OCI-LY1 (cell line): ENCODE data around the gene CHID1.

Experiments
- H2AFZ ChIP-seq: fragments of 200-600 bp; sonication (generic), shearing (Covaris generic); 2 replicates; pipeline ENCODE4 v1.6.0; 2014; ENCODE audit warnings: antibody characterized with exemption, mild to moderate bottlenecking, low read length
- H3F3A ChIP-seq: fragments of 200-600 bp; sonication (generic), shearing (Covaris generic); 2 replicates; pipeline ENCODE4 v1.6.0; 2014; ENCODE audit warnings: mild to moderate bottlenecking, antibody characterized with exemption, low read length, moderate library complexity; ENCODE audit not compliant: insufficient read depth
- H3K27ac ChIP-seq: fragments of 200-600 bp; sonication (generic); 2 replicates; pipeline ENCODE4 v1.5.1; 2014; ENCODE audit warnings: low read length, mixed run types, mild to moderate bottlenecking, low read depth; ENCODE audit not compliant: poor library complexity, severe bottlenecking
- H3K27me3 ChIP-seq: fragments of 200-600 bp; sonication (generic); 2 replicates; pipeline ENCODE4 v1.6.0; 2014; ENCODE audit warnings: antibody characterized with exemption, mild to moderate bottlenecking, low read length, moderate library complexity; ENCODE audit not compliant: insufficient read depth
- H3K36me3 ChIP-seq: fragments of 200-600 bp; sonication (generic); 2 replicates; pipeline ENCODE4 v1.6.1; 2014; ENCODE audit warnings: mild to moderate bottlenecking, antibody characterized with exemption, low read length, moderate library complexity, mixed read lengths; ENCODE audit not compliant: insufficient read depth
- H3K4me1 ChIP-seq: fragments of 200-600 bp; sonication (generic); 2 replicates; pipeline ENCODE4 v1.5.1; 2014; ENCODE audit warnings: mild to moderate bottlenecking, low read length, moderate library complexity; ENCODE audit not compliant: insufficient read depth, severe bottlenecking
- H3K4me2 ChIP-seq: fragments of 200-600 bp; sonication (generic), shearing (Covaris generic); 2 replicates; pipeline ENCODE4 v1.6.1; 2014; ENCODE audit warnings: low read length
- H3K4me3 ChIP-seq: fragments of 200-600 bp; sonication (generic); 2 replicates; pipeline ENCODE4 v1.5.1; 2014; ENCODE audit warnings: low read length, low read depth, mild to moderate bottlenecking, mixed read lengths; ENCODE audit not compliant: poor library complexity, severe bottlenecking
- H3K79me2 ChIP-seq: fragments of 200-600 bp; shearing (Covaris generic); 2 replicates; pipeline ENCODE4 v1.6.1; 2016; ENCODE audit warnings: mixed run types, low read length, mixed read lengths; ENCODE audit not compliant: insufficient read depth
- H3K9ac ChIP-seq: fragments of 200-600 bp; sonication (generic), shearing (Covaris generic); 2 replicates; pipeline ENCODE4 v1.6.1; 2014; ENCODE audit warnings: mild to moderate bottlenecking, low read length, mixed read lengths
- H3K9me2 ChIP-seq: fragments of 200-600 bp; sonication (generic), shearing (Covaris generic); 2 replicates; pipeline ENCODE4 v1.6.1; 2014; ENCODE audit warnings: low read depth, mild to moderate bottlenecking, low read length, mixed read lengths
- H3K9me3 ChIP-seq: fragments of 200-600 bp; shearing (Covaris generic); 2 replicates; pipeline ENCODE4 v1.6.1; 2014; ENCODE audit warnings: low read length, mixed read lengths
- H4K20me1 ChIP-seq: fragments of 200-600 bp; sonication (generic), shearing (Covaris generic); 2 replicates; pipeline ENCODE4 v1.6.0; 2016; ENCODE audit warnings: mild to moderate bottlenecking, low read length; ENCODE audit not compliant: insufficient read depth
- EZH2 ChIP-seq: fragments of 200-600 bp; sonication (generic), shearing (Covaris generic); IDR thresholded peaks from 2 replicates; pipeline ENCODE4 v1.8.0; 2017; ENCODE audit warnings: borderline replicate concordance, mixed run types, mild to moderate bottlenecking, antibody characterized with exemption, low read length, moderate library complexity, mixed read lengths
- TF ChIP-seq, protein P1 (sequence below): fragments of 200-600 bp; sonication (generic), shearing (Covaris generic); IDR thresholded peaks from 2 replicates; pipeline ENCODE4 v1.5.1; 2017; ENCODE audit warnings: mild to moderate bottlenecking, antibody characterized with exemption, low read length, moderate library complexity, mixed read lengths

Gene CHID1

DNA sequence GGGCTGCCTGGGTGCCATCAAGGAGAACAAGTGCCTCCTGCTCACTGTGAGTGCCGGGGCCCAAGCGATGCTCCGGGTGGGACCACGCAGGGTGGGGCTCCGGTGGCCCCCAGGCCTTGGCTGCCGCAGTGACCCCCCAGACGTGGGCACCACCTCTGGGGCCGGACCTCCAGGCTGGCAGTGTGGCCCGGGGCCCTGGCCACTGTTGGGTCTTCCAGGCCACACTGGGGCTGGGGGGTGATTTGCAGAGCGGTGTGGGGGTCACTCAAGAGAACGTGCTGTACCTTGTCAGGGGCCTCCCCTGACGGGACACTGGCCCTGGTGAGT, 48.0 kb downstream of the CHID1 start:
- Histone ChIP-seq H3K27me3 (peaks cover 6% of the 10 kb centered on the region; the same call in 1 of the 2 replicates), H2AFZ (no peak overlapping the region), H3K9me2 (no peaks in the 10 kb centered on the region), H3K9me3 (no peaks in the 10 kb centered on the region), H3K36me3 (no peaks in the 10 kb centered on the region), H3K4me2 (no peak overlapping the region), H3K4me1 (no peaks in the 10 kb centered on the region), H3K79me2 (no peaks in the 10 kb centered on the region), H3F3A (no peaks in the 10 kb centered on the region), H3K4me3 (no peak overlapping the region), H4K20me1 (no peaks in the 10 kb centered on the region), H3K27ac (no peak overlapping the region), H3K9ac (no peak overlapping the region)
- TF ChIP-seq, protein P1, sequence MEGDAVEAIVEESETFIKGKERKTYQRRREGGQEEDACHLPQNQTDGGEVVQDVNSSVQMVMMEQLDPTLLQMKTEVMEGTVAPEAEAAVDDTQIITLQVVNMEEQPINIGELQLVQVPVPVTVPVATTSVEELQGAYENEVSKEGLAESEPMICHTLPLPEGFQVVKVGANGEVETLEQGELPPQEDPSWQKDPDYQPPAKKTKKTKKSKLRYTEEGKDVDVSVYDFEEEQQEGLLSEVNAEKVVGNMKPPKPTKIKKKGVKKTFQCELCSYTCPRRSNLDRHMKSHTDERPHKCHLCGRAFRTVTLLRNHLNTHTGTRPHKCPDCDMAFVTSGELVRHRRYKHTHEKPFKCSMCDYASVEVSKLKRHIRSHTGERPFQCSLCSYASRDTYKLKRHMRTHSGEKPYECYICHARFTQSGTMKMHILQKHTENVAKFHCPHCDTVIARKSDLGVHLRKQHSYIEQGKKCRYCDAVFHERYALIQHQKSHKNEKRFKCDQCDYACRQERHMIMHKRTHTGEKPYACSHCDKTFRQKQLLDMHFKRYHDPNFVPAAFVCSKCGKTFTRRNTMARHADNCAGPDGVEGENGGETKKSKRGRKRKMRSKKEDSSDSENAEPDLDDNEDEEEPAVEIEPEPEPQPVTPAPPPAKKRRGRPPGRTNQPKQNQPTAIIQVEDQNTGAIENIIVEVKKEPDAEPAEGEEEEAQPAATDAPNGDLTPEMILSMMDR: no peak
- no peak for TF ChIP-seq EZH2

DNA sequence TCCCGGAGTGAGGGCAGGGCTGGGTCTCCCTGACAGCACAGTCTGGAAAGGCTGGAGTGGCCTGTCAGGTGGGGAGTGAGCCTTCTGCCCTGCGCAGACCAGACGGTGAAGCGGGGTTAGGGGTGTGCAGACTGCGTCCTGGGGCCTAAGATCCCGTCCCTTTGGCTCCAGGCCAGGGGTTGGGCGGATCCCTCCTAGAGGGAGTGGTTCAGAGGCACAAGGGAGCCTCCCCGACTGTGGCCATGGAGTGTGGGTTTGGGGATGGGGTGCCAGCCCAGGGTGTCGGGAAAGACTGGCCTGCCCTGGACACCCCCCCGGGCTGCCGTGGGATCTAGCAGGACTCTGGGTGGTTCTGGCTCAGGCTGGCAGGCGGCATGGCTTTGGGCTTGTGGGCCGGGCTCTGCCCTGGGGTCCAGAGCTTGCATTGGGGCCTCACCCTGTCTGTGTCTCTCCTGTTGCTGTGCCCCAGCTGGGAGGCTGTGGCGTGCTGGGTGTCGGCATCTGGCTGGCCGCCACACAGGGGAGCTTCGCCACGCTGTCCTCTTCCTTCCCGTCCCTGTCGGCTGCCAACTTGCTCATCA, 48.4 kb downstream of the CHID1 start:
- Histone ChIP-seq H3K27ac (no peak overlapping the region), H3K79me2 (no peaks in the 10 kb centered on the region), H3K9me3 (no peaks in the 10 kb centered on the region), H3K9ac (no peak overlapping the region), H3K36me3 (no peaks in the 10 kb centered on the region), H3F3A (no peaks in the 10 kb centered on the region), H2AFZ (no peak overlapping the region), H3K9me2 (no peaks in the 10 kb centered on the region), H4K20me1 (no peaks in the 10 kb centered on the region), H3K27me3 (peaks cover 6% of the 10 kb centered on the region; the same call in 1 of the 2 replicates), H3K4me3 (no peak overlapping the region), H3K4me1 (peaks cover under 1% of the 10 kb centered on the region), H3K4me2 (no peak overlapping the region)
- TF ChIP-seq, protein P1: no peak
- no peak for TF ChIP-seq EZH2

DNA sequence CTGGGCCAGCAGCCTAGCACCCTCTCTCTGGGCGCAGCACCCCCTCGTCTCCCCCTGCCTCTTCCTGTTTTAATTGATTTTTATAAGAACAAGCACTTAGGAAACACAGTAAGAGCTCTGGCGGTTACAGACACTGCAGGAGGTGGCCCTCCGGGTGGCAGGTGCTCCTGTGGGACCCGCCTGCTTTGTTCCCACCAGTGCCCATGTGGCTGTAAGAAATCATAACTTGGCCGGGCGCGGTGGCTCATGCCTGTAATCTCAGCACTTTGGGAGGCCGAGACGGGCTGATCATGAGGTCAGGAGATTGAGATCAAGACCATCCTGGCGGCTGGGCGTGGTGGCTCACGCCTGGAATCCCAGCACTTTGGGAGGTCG, 49.5 kb downstream of the CHID1 start:
- Histone ChIP-seq H3F3A (no peaks in the 10 kb centered on the region), H3K4me2 (no peak overlapping the region), H3K9me2 (no peaks in the 10 kb centered on the region), H3K79me2 (no peaks in the 10 kb centered on the region), H3K4me1 (peaks cover 6% of the 10 kb centered on the region), H3K9ac (no peak overlapping the region), H3K4me3 (no peak overlapping the region), H2AFZ (no peak overlapping the region), H3K27me3 (peaks cover 6% of the 10 kb centered on the region; the same call in 1 of the 2 replicates), H3K9me3 (no peaks in the 10 kb centered on the region), H3K27ac (no peak overlapping the region), H3K36me3 (no peaks in the 10 kb centered on the region), H4K20me1 (no peaks in the 10 kb centered on the region)
- no peak for TF ChIP-seq EZH2
- TF ChIP-seq, protein P1: no peak
